Activated CD8-positive, alpha-beta memory T cell treated with anti-CD3 and anti-CD28 coated beads, Interleukin-2, amount 50 U/mL, for 48 hours (primary cell): ENCODE data around the gene RB1.

Experiments
- DNase-seq: peaks from one replicate; pipeline ENCODE4 v3.0.0-alpha.2; 2020

RB1 gene

GRCh38 chr13:48500652-48501197 is 197.2 kb downstream of the RB1 start:
- no peak for DNase-seq

- no peak for DNase-seq
These were observed 198.2 kb downstream of the RB1 start for GRCh38 chr13:48501705-48502104.

GRCh38 chr13:48502601-48503319 is 199.2 kb downstream of the RB1 start:
- no peak for DNase-seq

- DNase-seq: no peak
These were observed 201.1 kb downstream of the RB1 start for GRCh38 chr13:48504606-48505005.

- DNase-seq: no peak
These were observed 201.5 kb downstream of the RB1 start for GRCh38 chr13:48505012-48505411.

GRCh38 chr13:48505597-48506091 is 202.1 kb downstream of the RB1 start:
- DNase-seq: no peak

GRCh38 chr13:48506092-48506701 is 202.6 kb downstream of the RB1 start:
- no peak for DNase-seq

- DNase-seq: no peak
These were observed 203.5 kb downstream of the RB1 start for GRCh38 chr13:48507021-48507420.

GRCh38 chr13:48508011-48508410 is 204.5 kb downstream of the RB1 start:
- no peak for DNase-seq

GRCh38 chr13:48510698-48511097 is 207.1 kb downstream of the RB1 start:
- DNase-seq: no peak

- DNase-seq: no peak
These were observed 208.2 kb downstream of the RB1 start for GRCh38 chr13:48511621-48512230.

GRCh38 chr13:48514793-48515192 is 211.2 kb downstream of the RB1 start:
- DNase-seq: no peak

GRCh38 chr13:48515732-48516131 is 212.2 kb downstream of the RB1 start:
- no peak for DNase-seq

GRCh38 chr13:48518083-48518482 is 214.5 kb downstream of the RB1 start:
- no peak for DNase-seq

- DNase-seq: no peak
These were observed 222.7 kb downstream of the RB1 start for GRCh38 chr13:48526286-48526685.

- no peak for DNase-seq
These were observed 224.4 kb downstream of the RB1 start for GRCh38 chr13:48527955-48528354.

GRCh38 chr13:48528720-48529119 is 225.2 kb downstream of the RB1 start:
- DNase-seq: no peak

GRCh38 chr13:48530833-48531232 is 227.3 kb downstream of the RB1 start:
- no peak for DNase-seq
